GM18858 (cell line): Measurements from ENCODE around the gene SIGLECL1.

ENCODE experiments used
- ATAC-seq: cut with Tn5 transposase; IDR thresholded peaks from one replicate; pipeline ENCODE4 v1.9.1; 2021; ENCODE audit not compliant: unreplicated experiment

Gene SIGLECL1

DNA sequence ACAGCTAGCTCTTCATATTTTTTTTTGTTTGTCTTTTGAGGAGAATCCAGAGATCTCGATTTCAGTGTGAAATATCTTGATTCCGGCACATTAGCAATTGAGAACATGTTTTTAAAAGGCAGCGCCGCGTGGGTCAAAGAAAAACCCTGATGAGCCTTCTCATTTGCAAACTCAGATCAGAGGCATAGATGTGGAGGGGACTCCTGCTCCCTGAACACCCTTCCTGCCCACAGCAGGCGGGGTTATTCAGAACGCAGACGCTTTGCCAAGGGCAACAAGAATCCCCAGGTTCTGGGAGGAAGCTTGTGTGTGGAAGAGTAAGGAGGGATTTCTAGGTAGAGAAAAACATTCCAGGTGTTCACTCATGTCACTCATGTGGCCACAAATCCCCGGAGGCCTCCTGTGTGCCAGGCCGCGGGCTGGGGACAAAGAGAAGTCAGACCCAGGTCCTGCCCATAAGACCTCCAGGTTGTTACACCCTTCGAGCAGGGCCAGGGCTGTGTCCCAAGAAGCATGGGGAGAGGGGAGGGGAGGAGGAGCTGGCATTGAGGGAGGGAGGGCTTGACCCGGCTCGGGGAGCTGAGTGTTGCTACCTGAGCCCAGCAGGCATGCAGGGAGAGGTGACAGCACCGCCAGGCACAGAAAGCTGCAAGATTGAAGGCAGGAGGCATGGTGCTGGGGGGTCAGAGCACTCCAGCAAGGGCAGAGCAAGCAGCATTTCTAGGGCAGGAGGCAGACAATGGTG lies 44.7 kb downstream of the SIGLECL1 start:
- no peak for ATAC-seq

DNA sequence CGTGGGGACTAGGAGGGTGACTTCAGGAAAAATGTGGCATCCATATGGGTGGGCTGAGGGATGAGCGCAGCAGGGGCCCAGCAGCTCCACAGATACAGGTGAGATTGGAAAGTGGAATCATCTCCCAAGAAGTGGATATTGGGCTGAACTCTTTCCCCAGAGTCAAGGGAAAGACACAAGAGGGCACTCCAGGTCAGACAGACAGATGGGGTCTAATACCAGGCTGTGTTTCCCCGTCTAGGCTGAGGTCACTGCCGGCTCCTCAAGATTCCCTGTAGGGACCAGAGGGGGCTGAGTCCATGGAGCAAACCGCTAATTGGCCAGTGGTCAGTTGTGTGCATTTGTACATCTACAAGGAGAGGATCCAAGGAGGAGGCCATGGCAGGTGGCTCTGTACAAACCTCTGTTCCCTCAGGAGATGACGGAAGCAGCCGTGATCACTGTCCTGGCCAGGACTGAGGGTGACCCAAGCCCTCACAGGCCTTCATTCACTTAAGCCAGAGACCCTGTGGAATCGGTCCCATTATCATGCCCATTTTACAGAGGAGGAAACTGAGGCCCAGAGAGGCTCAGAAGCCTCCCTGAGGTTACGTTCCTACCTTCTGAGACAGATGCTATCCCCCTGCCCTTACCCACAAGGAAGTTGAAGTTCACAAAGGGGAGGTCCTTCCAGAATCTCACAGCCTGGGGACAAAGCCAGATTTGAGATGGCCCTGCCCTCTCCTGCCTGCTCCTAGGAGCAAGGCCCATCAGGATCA lies 45.6 kb downstream of the SIGLECL1 start:
- no peak for ATAC-seq

DNA sequence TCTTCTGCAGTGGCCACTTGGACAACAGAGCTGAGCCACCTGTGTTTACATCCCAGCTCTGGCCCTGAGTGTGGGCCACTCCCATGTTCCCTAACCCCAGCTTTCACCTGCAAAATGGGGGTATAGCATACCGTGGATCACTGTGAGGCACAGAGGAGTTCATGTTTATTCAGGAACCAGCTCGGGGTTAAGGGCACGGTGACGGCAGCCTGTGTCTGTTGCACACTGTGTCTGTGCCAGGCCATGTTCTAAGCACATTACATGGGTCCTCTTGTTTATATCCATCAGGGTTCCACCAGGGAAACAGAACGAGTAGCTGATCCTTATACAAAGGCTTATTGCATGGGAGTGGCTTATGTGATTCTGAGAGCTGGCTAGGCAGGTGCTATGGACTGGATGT lies 46.5 kb downstream of the SIGLECL1 start:
- ATAC-seq = no peak

GRCh38 chr19:51301266-51301665 lies 50.4 kb downstream of the SIGLECL1 start:
- no peak for ATAC-seq

DNA sequence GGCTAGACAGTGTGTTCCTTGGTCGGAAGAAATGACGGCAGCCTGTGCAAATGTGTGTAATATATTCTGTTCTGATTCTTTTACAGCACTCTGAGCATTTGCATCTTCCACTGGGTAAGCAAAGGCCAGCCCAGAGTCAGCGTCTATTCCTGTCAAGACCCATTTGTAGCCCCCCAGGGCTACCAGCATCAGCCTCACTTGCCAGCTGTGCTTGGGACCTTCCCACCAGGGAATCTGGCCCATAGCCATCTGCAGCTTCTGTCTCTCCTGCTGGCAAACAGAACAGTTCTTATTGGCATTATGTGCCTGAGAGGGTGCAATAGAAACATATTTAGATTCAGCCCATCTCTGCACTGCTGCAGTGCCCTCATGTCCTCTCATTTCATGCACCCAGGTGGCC lies 54.6 kb downstream of the SIGLECL1 start:
- ATAC-seq = no peak

DNA sequence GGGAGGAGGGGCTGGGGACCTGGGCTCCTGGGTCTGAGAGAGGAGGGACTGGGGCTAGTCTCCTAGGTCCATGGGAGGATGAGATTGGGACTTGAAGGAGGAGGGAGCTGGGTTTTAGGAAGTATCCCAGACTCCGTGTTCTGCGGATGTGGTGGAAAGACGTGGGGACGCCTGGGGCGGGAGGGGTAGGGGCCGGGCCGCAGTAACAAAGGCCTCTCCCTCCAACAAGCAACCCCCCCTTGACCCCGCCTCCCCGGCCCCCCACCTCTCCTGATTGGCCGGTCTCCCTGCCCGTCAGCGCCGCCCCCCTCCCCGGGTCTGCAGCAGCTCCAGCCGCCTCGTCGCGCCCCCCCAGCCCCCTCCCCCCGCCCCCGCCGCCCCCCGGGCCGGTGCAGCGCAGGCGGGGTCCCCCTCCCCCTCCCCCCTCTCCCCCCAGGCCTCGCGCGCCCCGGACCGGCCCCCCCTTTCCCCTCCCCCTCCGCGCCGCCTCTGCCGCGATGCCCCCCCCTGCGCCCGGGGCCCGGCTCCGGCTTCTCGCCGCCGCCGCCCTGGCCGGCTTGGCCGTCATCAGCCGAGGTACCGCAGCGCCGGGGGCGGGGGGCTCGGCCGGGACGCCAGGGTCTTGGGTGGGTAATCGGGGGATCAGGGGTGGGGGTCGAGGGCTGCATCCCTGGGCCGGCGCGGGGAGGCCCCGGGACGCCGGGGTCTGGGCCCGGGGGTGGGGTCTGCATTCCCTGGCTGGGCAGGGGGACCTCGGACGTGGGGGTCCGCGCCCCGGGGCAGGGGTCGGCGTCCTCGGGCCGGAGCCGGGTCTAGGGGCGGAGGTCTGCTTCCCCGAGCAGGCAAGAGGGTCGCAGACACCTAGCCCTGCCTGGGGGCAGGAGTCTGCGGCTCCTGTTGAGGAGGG lies 60.7 kb downstream of the SIGLECL1 start, which contains the start of gene IGLON5:
Gene IGLON5 (plus strand): TSS at position 294 of the 907 bp plus-strand sequence. CDS start 204 bp downstream, at position 498.
- no peak for ATAC-seq

GRCh38 chr19:51316688-51317087 lies 65.8 kb downstream of the SIGLECL1 start:
- no peak for ATAC-seq

DNA sequence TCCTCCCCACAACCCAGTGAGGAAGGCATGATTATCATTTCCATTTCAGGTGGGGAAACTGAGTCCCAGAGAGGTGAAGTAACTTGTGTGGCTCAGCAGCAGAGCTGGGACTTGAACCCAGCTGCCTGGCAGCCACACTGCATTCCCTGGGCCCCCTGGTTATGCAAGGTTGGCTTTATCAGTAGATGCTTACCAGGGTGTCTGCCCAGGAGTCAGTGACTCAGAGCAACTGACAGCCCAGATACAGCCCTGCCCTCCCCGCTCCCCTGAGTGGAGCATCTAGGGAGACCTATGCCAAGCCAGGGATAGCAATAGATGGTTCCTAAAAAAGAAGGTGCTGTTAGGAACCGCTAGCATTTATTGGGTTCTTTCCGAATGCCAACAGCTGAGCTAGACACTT lies 66.5 kb downstream of the SIGLECL1 start:
- no peak for ATAC-seq

GRCh38 chr19:51317968-51318367 lies 67.1 kb downstream of the SIGLECL1 start:
- no peak for ATAC-seq
